Vagina (tissue), 2 donors: ENCODE results near the gene C9orf40. TPM values are rescaled to one million over a fixed set of nuclear protein-coding genes. Genes with fewer than 3 reads are reported as not detected.

Experiments
- DNase-seq, 2 donors: peaks; one replicate each; pipeline ENCODE4 v3.0.0-alpha.2; 2017; ENCODE audit errors: extremely low spot score in 2 of 2
- H3K27ac ChIP-seq: fragments of 200-600 bp; sonication (generic); one replicate; pipeline ENCODE4 v1.5.1; 2019
- H3K27me3 ChIP-seq: fragments of 200-600 bp; sonication (generic); one replicate; pipeline ENCODE4 v1.5.1; 2019
- H3K36me3 ChIP-seq, 2 donors: fragments of 200-600 bp; sonication (generic); one replicate each; pipeline ENCODE4 v1.5.1; 2017 to 2019
- H3K4me1 ChIP-seq: fragments of 200-600 bp; sonication (generic); one replicate; pipeline ENCODE4 v1.5.1; 2019
- H3K4me3 ChIP-seq, 2 donors: fragments of 200-600 bp; sonication (generic); 1 replicate in 1 of 2; 2 replicates in 1 of 2; pipeline ENCODE4 v1.5.1; 2016 to 2019
- H3K9me3 ChIP-seq: fragments of 200-600 bp; sonication (generic); one replicate; pipeline ENCODE4 v1.5.1; 2019
- CTCF ChIP-seq, 3 experiments: fragments of 450-650 bp in 2 of 3; fragments of 200-600 bp in 1 of 3; sonication (generic) in 1 of 3; IDR thresholded peaks; one replicate each; pipeline ENCODE4 v1.5.1; 2017 to 2019; ENCODE audit warnings: antibody characterized with exemption in 3 of 3, mild to moderate bottlenecking in 2 of 3, moderate library complexity in 2 of 3
- POLR2A ChIP-seq, 2 donors: fragments of 450-650 bp; IDR thresholded peaks; one replicate each; pipeline ENCODE4 v1.6.1; 2017; ENCODE audit warnings: antibody characterized with exemption in 2 of 2, mild to moderate bottlenecking in 2 of 2, moderate library complexity in 2 of 2
- POLR2AphosphoS5 ChIP-seq, 2 donors: sonication (generic); formaldehyde crosslinking; IDR thresholded peaks; one replicate each; pipeline ENCODE4 v1.9.0; 2017; ENCODE audit warnings: antibody characterized with exemption in 2 of 2, mild to moderate bottlenecking in 2 of 2, low read depth in 1 of 2; ENCODE audit not compliant: insufficient read depth in 1 of 2
- intact Hi-C: fragments of 100-400 bp; cut with DNase I; formaldehyde crosslinking; loops from one replicate; pipeline ENCODE4 v1.15.1; 2023
- total RNA-seq: library from RNA; depleted of rRNA; stranded (reverse); fragments of >200 nt; gene quantifications from one replicate; pipeline ENCODE4 v1.2.3, GENCODE V29; 2016

Gene C9orf40
- total RNA-seq, 1 donor from 2014 or later = 5.6 TPM

- Histone ChIP-seq H3K4me1 (no peaks in the 10 kb centered on the region), H3K4me3 (no peak overlapping the region), H3K27ac (no peak overlapping the region), H3K27me3 (no peaks in the 10 kb centered on the region), H3K9me3 (no peaks in the 10 kb centered on the region), H3K36me3 (no peaks in the 10 kb centered on the region)
- intact Hi-C loops = no loop called here
- no peak for DNase-seq
- TF ChIP-seq CTCF (IDR thresholded peaks at IDR 0.05) (no peak), POLR2A (IDR thresholded peaks at IDR 0.05) (no peak), POLR2AphosphoS5 (IDR thresholded peaks at IDR 0.05; ENCODE audit: insufficient read depth in 1 of 2, low read depth in 1 of 2) (no peak)
These were observed 51.7 kb downstream of the C9orf40 start for GRCh38 chr9:74901001-74901400.

Other genes starting within 250 kb of the C9orf40 start
- 9.1 TPM for gene TRPM6, start 65.0 kb downstream of the C9orf40 start, total RNA-seq
- gene CARNMT1, start 75.4 kb upstream of the C9orf40 start, total RNA-seq = 15.5 TPM
- 20.4 TPM for gene NMRK1, start 135.2 kb upstream of the C9orf40 start, total RNA-seq
- 25.0 TPM for gene OSTF1, start 135.6 kb upstream of the C9orf40 start, total RNA-seq